ENCODE results near the gene RASGEF1C.
"Not testable (repeated sequence)": the region's sequence is repeated elsewhere in the genome, so short reads cannot be mapped to it uniquely, and the experiment has no call there.

RASGEF1C gene

DNA sequence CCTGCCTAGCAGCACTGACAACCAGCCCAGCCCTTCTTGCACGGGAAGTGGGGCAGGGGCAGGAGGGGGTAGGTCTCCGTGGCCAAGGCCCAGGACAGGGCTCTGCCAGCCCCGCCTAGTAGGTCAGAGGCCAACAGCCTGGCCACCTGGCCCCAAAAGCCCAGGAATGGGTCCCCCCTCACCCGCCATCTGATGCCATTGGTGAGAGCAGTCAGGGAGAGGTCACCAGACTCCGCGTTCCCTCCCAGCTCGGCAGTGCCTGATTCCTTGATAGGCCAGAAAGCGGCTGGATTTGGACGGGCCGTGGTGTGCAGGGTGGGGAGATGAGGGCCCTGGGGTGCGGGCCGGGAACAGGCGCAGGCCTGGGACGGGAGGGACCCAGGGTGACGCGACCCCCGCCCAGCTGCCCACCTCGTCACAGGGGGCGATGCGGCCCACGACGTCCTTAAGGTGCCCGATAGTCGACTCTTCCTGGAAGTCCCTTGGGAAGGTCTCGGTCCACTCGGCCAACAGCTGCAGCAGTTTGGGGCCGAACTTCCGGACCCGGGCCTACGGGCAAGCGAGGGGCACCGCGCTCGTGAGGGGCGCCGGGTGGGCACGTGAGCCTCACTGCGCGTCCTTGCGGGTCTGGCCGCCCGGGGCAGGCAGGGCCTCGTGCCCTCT is 72.9 kb downstream of the RASGEF1C start:
- no peak for DNase-seq (ENCODE audit: low read depth in 3 of 3)

DNA sequence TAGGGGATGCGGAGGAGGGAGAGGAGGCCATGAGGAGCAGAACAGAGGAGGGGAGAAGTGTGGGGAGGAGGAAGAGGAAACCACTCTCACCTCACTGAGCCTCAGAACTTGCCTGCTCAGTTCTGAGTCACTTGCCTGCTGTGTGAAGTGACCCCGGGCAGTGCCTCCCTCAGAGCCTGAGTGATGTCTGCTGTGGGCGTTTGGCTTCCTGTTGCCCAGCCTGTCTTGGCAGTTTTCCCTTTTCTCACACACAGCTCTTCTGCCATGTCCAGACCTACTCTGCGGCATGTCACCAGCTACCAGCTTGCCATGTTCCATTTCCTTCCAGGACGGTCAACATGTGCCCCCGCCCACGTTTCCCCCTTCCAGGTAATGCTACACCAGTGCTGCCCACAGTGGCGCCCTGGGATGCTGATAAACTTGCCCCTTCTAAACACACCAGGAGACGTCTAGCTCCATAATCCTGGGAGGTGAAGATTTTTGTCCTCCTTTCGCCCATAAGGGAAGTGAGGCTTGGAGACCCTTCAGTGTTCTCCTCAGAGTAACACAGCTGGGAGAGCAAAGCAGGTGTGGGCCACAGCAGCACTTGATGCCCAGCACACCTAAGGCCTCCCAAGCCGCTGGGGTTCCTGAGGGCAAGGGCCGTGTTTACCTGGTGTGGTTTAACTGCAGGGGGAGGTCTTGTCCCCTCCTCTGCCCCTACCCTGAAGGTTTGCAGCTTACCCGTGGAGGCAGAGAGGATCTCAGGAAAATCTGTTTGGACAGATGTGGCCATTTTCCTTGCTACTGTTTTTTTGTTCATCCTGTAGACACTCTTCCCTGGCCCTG is 73.7 kb downstream of the RASGEF1C start:
- peak in 1 of 3 experiments; percentile 22 for DNase-seq (ENCODE audit: low read depth in 3 of 3)

DNA sequence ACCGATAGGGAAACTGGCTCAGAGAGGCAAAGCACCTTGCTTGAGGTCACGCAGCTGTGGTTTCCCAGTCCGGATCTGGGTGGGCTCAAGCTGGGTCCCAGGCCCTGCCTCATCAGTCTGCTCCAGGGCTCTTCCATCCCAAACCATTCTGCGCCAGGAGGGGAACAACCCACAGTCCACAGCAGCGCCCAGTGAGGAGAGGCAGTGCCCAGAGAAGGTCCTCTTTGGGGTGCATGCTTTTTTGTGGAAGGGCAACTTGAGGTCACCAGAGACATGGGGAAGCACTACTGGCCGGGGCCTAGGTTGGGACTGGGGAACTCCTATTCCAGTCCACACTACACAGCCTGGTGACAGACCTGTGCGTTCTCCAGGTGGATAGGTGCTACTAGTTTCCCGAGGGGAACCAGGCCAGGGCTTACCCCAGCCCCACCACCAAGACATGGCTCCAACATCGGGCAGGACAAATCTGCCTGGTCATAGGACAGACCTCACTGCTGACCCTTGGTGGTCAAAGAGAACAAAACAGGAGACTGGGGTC is 75.0 kb downstream of the RASGEF1C start:
- DNase-seq (ENCODE audit: low read depth in 3 of 3) = no peak

- no peak for DNase-seq (ENCODE audit: low read depth in 3 of 3)
These were observed 75.5 kb downstream of the RASGEF1C start for GRCh38 chr5:180133551-180133950.

GRCh38 chr5:180133060-180133459 is 76.0 kb downstream of the RASGEF1C start:
- no peak for DNase-seq (ENCODE audit: low read depth in 3 of 3)

GRCh38 chr5:180130876-180131740 is 77.9 kb downstream of the RASGEF1C start:
- DNase-seq (ENCODE audit: low read depth in 3 of 3) = no peak

DNA sequence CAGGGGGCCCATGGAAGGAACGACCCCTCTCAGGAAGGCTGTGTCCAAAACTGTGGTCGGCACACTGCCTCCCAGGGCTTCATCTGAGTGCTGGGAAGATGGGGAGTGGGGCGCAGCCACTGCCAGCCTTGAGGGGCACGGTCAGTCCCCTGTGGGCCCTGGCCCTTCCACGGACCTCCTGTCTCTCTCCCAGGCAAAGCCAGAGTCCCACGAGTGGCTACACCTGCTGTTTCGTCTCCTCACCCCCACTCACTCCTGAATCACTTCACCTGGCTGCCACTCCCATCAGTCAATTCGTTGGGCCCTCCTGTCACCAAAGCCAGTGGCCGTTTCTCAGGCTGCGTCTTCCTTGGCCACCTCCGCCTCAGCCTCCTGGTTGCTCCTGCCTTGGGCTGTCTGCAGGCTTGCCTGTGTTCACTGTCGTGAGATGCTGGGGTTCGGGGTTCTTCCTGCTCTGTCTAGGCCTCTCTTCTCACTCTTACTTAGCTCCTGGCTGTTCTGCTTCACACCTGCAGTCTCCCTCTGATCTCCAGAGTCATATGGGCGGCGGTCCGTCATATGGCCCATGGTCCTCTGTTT is 78.6 kb downstream of the RASGEF1C start:
- no peak for DNase-seq (ENCODE audit: low read depth in 3 of 3)

DNA sequence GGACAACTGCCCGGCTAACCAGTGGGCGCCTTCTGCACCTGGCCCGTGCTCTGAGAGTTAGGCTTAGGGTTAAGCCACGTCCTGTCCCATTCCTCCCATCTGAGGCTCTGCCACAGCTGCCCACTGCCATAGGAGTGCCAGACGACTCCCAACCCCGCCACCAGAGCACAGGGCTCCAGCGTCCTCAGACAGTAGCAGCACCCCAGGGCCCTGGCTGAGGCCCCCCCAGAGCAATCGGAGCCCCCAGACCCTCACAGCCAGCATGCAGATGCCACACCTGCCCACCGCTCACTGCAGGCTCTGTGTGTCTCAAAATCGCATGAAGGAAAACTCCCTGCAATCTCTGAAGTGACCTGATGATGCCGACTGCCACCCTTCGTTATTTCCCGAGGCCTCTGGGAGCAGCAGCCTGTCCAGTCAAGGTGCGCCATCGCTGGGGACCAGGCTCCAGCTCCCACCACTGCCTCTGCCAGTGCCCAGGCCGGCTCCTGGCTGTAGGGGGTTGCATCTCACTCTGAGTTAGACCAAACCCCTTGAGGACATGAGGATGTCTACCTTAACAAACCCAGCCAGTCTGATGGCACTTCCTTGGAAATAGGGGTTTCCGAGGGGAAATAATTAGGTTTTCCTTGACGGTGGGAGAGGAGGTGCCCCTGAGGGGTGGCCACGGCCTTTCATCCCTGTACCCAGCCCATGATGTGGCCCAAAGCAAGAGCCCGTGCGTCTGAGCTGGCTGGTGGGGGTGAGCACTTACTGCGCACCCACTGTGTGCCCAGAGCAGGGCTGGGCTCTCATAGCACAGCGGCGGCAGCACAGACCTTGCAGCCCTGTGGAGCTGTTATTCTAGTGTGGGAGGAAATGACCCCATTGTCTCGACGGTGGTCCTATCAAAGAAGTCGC is 79.5 kb downstream of the RASGEF1C start:
- no peak for DNase-seq (ENCODE audit: low read depth in 3 of 3)

DNA sequence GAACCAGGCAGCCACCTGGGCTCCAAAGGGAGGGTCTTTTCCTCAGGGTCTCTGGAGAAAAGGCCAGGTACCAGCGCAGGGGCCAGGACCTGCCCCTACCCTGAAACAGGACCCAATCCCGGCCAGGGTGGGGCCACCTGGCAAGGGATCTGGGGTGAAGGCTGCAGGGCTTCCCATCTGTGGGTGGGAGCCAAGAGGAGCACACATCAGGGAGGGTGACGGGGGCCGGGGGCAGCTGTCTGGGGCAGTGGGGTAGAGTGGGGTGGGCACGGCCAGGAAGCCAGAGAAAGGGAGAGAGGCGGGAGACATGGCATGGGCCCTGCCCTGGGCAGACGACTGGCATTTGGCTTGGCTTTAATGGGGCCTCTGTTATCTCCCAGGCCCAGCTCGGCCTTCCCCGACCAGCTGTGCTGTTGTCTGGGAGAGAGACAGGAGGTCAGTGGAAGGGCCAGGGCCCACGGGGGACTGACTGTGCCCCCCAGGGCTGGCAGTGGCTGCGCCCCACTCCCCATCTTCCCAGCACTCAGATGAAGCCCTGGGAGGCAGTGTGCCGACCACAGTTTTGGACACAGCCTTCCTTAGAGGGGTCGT is 80.2 kb downstream of the RASGEF1C start:
- no peak for DNase-seq (ENCODE audit: low read depth in 3 of 3)

GRCh38 chr5:180127682-180128670 is 81.0 kb downstream of the RASGEF1C start:
- DNase-seq (ENCODE audit: low read depth in 3 of 3) = no peak

GRCh38 chr5:180126716-180127681 is 82.0 kb downstream of the RASGEF1C start:
- peak in 1 of 3 experiments; percentile 39 for DNase-seq (ENCODE audit: low read depth in 3 of 3)

GRCh38 chr5:180126156-180126555 is 82.9 kb downstream of the RASGEF1C start:
- not testable (repeated sequence) for DNase-seq (ENCODE audit: low read depth in 3 of 3)

- DNase-seq (ENCODE audit: low read depth in 3 of 3) = not testable (repeated sequence)
These were observed 84.3 kb downstream of the RASGEF1C start for GRCh38 chr5:180124662-180125061.

DNA sequence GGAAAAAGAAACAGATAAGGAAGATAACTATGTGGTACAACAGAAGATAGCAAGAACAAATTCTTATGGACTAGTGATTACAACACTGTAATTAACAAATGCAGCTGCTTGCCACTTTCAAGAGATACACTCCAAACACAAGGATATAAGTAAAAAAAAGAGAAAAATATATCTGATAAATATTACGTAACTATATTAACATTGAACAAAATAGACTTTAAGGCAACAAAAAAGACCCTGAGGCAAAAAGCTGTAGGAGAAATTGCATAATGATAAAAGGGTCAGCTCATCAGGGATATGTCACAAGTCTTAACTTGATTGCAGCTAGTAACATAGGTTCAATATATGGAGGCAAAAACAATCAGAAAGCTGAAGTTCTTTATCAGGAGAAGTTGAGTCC is 86.1 kb downstream of the RASGEF1C start:
- no peak for DNase-seq (ENCODE audit: low read depth in 3 of 3)

DNA sequence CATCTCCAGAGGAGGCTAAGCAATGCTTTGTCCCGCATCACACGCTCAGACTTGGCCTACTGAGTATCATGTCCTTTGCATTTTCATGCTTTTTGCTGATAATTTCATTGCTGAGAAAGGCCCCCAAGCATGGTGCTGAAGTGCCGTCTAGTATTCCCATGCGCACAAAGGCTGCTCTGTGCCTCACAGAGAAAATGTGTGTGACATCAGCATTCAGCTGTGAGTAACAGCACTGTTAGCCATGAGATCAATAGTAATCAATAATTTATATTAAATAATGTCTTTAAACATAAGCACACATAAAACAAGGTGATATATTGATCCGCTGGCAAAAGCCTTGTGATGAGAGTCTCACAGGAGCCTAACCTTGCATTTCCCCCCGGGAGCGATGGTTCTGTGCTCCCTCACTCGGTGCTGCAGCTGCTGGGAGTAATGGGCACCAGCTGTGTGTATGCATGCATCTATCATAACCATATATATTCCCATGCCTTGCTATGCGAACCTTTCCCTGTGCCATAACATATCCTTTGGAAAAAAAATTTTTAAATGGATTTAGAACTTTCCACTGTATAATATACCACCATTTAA is 87.1 kb downstream of the RASGEF1C start:
- DNase-seq (ENCODE audit: low read depth in 3 of 3) = no peak

- DNase-seq (ENCODE audit: low read depth in 3 of 3) = no peak
These were observed 88.5 kb downstream of the RASGEF1C start for GRCh38 chr5:180120237-180121101.

Measured in stimulated activated CD4-positive, alpha-beta T cell treated with anti-CD3 and anti-CD28 coated beads, TNF-alpha, amount 100 ng/mL, for 24 hours (primary cell).